H1 (cell line): ENCODE data around the gene KIZ. TPM values are rescaled to one million over a fixed set of nuclear protein-coding genes. Genes with fewer than 3 reads are reported as not detected.

Experiments used
- CTCF ChIA-PET: fragments of 300-600 bp; sonication (Branson Sonifier 250); formaldehyde crosslinking; loops from one replicate; lab custom pipeline; 2021; ENCODE audit not compliant: partially characterized antibody; lab: Charles Lee
- POLR2A ChIA-PET: fragments of 300-600 bp; sonication (Branson Sonifier 250); formaldehyde crosslinking; loops from one replicate; lab custom pipeline; 2021; ENCODE audit warnings: inconsistent platforms; ENCODE audit not compliant: partially characterized antibody; lab: Charles Lee
- DNase-seq, 2 experiments: peaks; one replicate each; pipeline versions ENCODE4 v3.0.0 to v3.0.0-alpha.2; 2010 to 2022; ENCODE audit warnings: low spot score in 2 of 2, low read depth in 1 of 2, mixed read lengths in 1 of 2
- FAIRE-seq: peaks from 2 replicates; lab custom pipeline; 2011; peaks lifted over from hg19 to GRCh38; lab: Jason Lieb, UNC
- H2AFZ ChIP-seq: 2 replicates; pipeline ENCODE4 v1.8.1; 2012; ENCODE audit warnings: low read length, inconsistent platforms
- H2AK5ac ChIP-seq: 2 replicates; pipeline ENCODE4 v1.6.1; 2013; ENCODE audit warnings: low read depth, low read length
- H2BK120ac ChIP-seq: replicated peaks from 2 replicates; pipeline ENCODE3; 2013; ENCODE audit warnings: low read depth, low read length, inconsistent platforms
- H2BK12ac ChIP-seq: 2 replicates; pipeline ENCODE4 v1.6.1; 2013; ENCODE audit warnings: low read depth, low read length
- H2BK15ac ChIP-seq: 2 replicates; pipeline ENCODE4 v1.6.1; 2013; ENCODE audit warnings: low read length
- H2BK20ac ChIP-seq: 2 replicates; pipeline ENCODE4 v1.6.1; 2013; ENCODE audit warnings: low read length
- H2BK5ac ChIP-seq: 2 replicates; pipeline ENCODE4 v1.6.1; 2013; ENCODE audit warnings: low read depth, low read length
- H3K14ac ChIP-seq: 2 replicates; pipeline ENCODE4 v1.6.1; 2013; ENCODE audit warnings: inconsistent platforms; ENCODE audit not compliant: insufficient read length
- H3K18ac ChIP-seq: 2 replicates; pipeline ENCODE4 v1.6.1; 2013; ENCODE audit warnings: low read length; ENCODE audit errors: extremely low read depth
- H3K23ac ChIP-seq: 2 replicates; pipeline ENCODE4 v1.6.1; 2013; ENCODE audit warnings: inconsistent platforms; ENCODE audit not compliant: insufficient read length
- H3K23me2 ChIP-seq: 2 replicates; pipeline ENCODE4 v1.6.1; 2013; ENCODE audit warnings: low read depth, low read length
- H3K27ac ChIP-seq: 2 replicates; pipeline ENCODE4 v1.6.1; 2011; ENCODE audit warnings: low read depth, low read length, inconsistent platforms
- H3K27me3 ChIP-seq, 4 experiments: replicated peaks in 1 of 4; 1 replicate in 1 of 4; 2 replicates in 3 of 4; pipeline versions ENCODE4 v1.6.1 to v1.8.1; 2011 to 2013; ENCODE audit warnings: low read length in 3 of 4, mild to moderate bottlenecking in 3 of 4, inconsistent platforms in 2 of 4, mixed read lengths in 2 of 4, moderate library complexity in 1 of 4; ENCODE audit not compliant: control insufficient read depth in 3 of 4, insufficient read depth in 3 of 4; ENCODE audit errors: extremely low read depth in 1 of 4
- H3K36me3 ChIP-seq, 4 experiments: 2 replicates each; pipeline versions ENCODE4 v1.6.1 to v1.8.1; 2011 to 2013; ENCODE audit warnings: mild to moderate bottlenecking in 4 of 4, low read length in 3 of 4, moderate library complexity in 2 of 4, control low read depth in 1 of 4, inconsistent platforms in 1 of 4; ENCODE audit not compliant: insufficient read depth in 4 of 4, control insufficient read depth in 2 of 4
- H3K4ac ChIP-seq: replicated peaks from 2 replicates; pipeline ENCODE3; 2013; ENCODE audit warnings: low read length, low read depth, mixed read lengths, inconsistent platforms; ENCODE audit not compliant: insufficient read length
- H3K4me1 ChIP-seq, 4 experiments: replicated peaks in 1 of 4; 1 replicate in 1 of 4; 2 replicates in 3 of 4; pipeline versions ENCODE4 v1.6.1 to v1.8.1; 2011 to 2013; ENCODE audit warnings: low read length in 3 of 4, inconsistent platforms in 2 of 4, mixed read lengths in 1 of 4; ENCODE audit not compliant: insufficient read depth in 4 of 4, control insufficient read depth in 3 of 4
- H3K4me2 ChIP-seq, 2 experiments: 2 replicates each; pipeline versions ENCODE4 v1.6.1 to v1.8.1; 2011 to 2013; ENCODE audit warnings: low read depth in 2 of 2, low read length in 2 of 2, control low read depth in 1 of 2, inconsistent platforms in 1 of 2, mild to moderate bottlenecking in 1 of 2; ENCODE audit not compliant: insufficient read depth in 1 of 2
- H3K4me3 ChIP-seq, 4 experiments: fragments of 200-600, 300-600 bp in 1 of 4; sonication (generic), shearing (Covaris generic), sonication (Bioruptor Twin) in 1 of 4; 2 replicates each; pipeline versions ENCODE4 v1.5.1 to v1.8.1; 2011 to 2016; ENCODE audit warnings: low read length in 4 of 4, low read depth in 3 of 4, control low read depth in 2 of 4, inconsistent platforms in 2 of 4, mild to moderate bottlenecking in 2 of 4, mixed read lengths in 1 of 4, moderate library complexity in 1 of 4; ENCODE audit not compliant: insufficient read depth in 2 of 4; ENCODE audit errors: extremely low read depth in 1 of 4
- H3K56ac ChIP-seq: replicated peaks from 2 replicates; pipeline ENCODE3; 2013; ENCODE audit warnings: low read depth, mild to moderate bottlenecking, mixed read lengths, low read length, inconsistent platforms; ENCODE audit not compliant: insufficient read length
- H3K79me1 ChIP-seq: 2 replicates; pipeline ENCODE4 v1.6.1; 2013; ENCODE audit warnings: low read depth, low read length, control low read depth
- H3K79me2 ChIP-seq, 2 experiments: 2 replicates each; pipeline versions ENCODE4 v1.6.1 to v1.8.1; 2012 to 2013; ENCODE audit warnings: low read length in 2 of 2, mild to moderate bottlenecking in 2 of 2, inconsistent platforms in 1 of 2; ENCODE audit not compliant: insufficient read depth in 2 of 2, control insufficient read depth in 1 of 2
- H3K9ac ChIP-seq, 4 experiments: replicated peaks in 1 of 4; 1 replicate in 1 of 4; 2 replicates in 3 of 4; pipeline versions ENCODE4 v1.6.1 to v1.8.1; 2011 to 2013; ENCODE audit warnings: low read depth in 3 of 4, low read length in 3 of 4, control low read depth in 2 of 4, mild to moderate bottlenecking in 2 of 4, moderate library complexity in 2 of 4, inconsistent platforms in 1 of 4; ENCODE audit errors: extremely low read depth in 1 of 4
- H3K9me3 ChIP-seq, 2 experiments: 2 replicates each; pipeline versions ENCODE4 v1.6.1 to v1.8.1; 2012 to 2013; ENCODE audit warnings: mild to moderate bottlenecking in 2 of 2, moderate library complexity in 2 of 2, control low read depth in 1 of 2, inconsistent platforms in 1 of 2, low read depth in 1 of 2, low read length in 1 of 2, mixed read lengths in 1 of 2; ENCODE audit not compliant: insufficient read depth in 2 of 2
- H4K20me1 ChIP-seq, 2 experiments: replicated peaks in 1 of 2; 2 replicates each; pipeline versions ENCODE3 to v1.8.1; 2011 to 2013; ENCODE audit warnings: inconsistent platforms in 2 of 2, low read length in 2 of 2, mild to moderate bottlenecking in 1 of 2; ENCODE audit not compliant: insufficient read depth in 2 of 2, control insufficient read depth in 1 of 2
- H4K5ac ChIP-seq: 2 replicates; pipeline ENCODE4 v1.6.1; 2013; ENCODE audit warnings: low read length, low read depth, mixed read lengths, inconsistent platforms; ENCODE audit not compliant: insufficient read length
- H4K8ac ChIP-seq: 2 replicates; pipeline ENCODE4 v1.8.0; 2013; ENCODE audit warnings: mild to moderate bottlenecking, moderate library complexity, low read length, inconsistent platforms; ENCODE audit not compliant: insufficient read depth; ENCODE audit errors: extremely low read depth
- H4K91ac ChIP-seq: replicated peaks from 2 replicates; pipeline ENCODE3; 2013; ENCODE audit warnings: low read length, mixed read lengths, inconsistent platforms; ENCODE audit not compliant: insufficient read length
- BRCA1 ChIP-seq: IDR thresholded peaks from 2 replicates; pipeline ENCODE4 v1.6.1; 2012; ENCODE audit warnings: low read depth, low read length, improper control_type of control experiment
- CTBP2 ChIP-seq: IDR thresholded peaks from 2 replicates; pipeline ENCODE4 v1.7.0; 2011; ENCODE audit warnings: borderline replicate concordance, mild to moderate bottlenecking, moderate library complexity, mixed read lengths, low read length; ENCODE audit not compliant: insufficient read depth, insufficient read length
- CTCF ChIP-seq, 3 experiments: IDR thresholded peaks; 1 replicate in 2 of 3; 2 replicates in 1 of 3; pipeline versions ENCODE4 v1.5.1 to v1.6.1; 2011; ENCODE audit warnings: low read length in 3 of 3, mild to moderate bottlenecking in 3 of 3, inconsistent platforms in 2 of 3, low read depth in 1 of 3, moderate library complexity in 1 of 3; ENCODE audit not compliant: insufficient read depth in 1 of 3; ENCODE audit errors: control extremely low read depth in 1 of 3
- E2F6 ChIP-seq: IDR thresholded peaks from 2 replicates; pipeline ENCODE4 v1.6.1; 2012; ENCODE audit warnings: inconsistent platforms
- EGR1 ChIP-seq: IDR thresholded peaks from 2 replicates; pipeline ENCODE4 v1.6.1; 2011; ENCODE audit warnings: low read depth, low read length, borderline replicate concordance
- EZH2 ChIP-seq: fragments of 200-600 bp; sonication (generic); IDR thresholded peaks from 2 replicates; pipeline ENCODE4 v1.7.1; 2012; ENCODE audit warnings: low read depth, mild to moderate bottlenecking, moderate library complexity, low read length, inconsistent platforms; ENCODE audit not compliant: severe bottlenecking
- KDM1A ChIP-seq: fragments of 200-600, 300-600 bp; sonication (generic); IDR thresholded peaks from 2 replicates; pipeline ENCODE4 v1.7.1; 2016; ENCODE audit warnings: mild to moderate bottlenecking, low read length, borderline replicate concordance
- SIRT6 ChIP-seq: IDR thresholded peaks from one replicate; pipeline ENCODE4 v1.7.1; 2012; ENCODE audit warnings: low read length, inconsistent platforms
- SIX5 ChIP-seq: IDR thresholded peaks from 2 replicates; pipeline ENCODE4 v1.6.1; 2011; ENCODE audit warnings: mild to moderate bottlenecking, low read depth, low read length
- SP2 ChIP-seq: IDR thresholded peaks from 2 replicates; pipeline ENCODE4 v1.6.1; 2012; ENCODE audit warnings: mild to moderate bottlenecking, low read length, inconsistent platforms
- WGBS, 2 experiments: shearing (Covaris generic) in 1 of 2; methylation state at CpG; one replicate each; pipeline versions ENCODE4 v1.1.6 to v1.1.7; 2013 to 2015; ENCODE audit warnings: low lambda C conversion rate in 2 of 2, mixed read lengths in 2 of 2, inconsistent platforms in 1 of 2, low coverage in 1 of 2, missing lambda C conversion rate in 1 of 2; ENCODE audit not compliant: insufficient replicate concordance in 2 of 2, insufficient coverage in 1 of 2, insufficient read length in 1 of 2; ENCODE audit errors: extremely low coverage in 1 of 2, missing lambda C conversion rate in 1 of 2; 5-methylcytosine and 5-hydroxymethylcytosine counted together
- polyA plus RNA-seq, 7 experiments: library from polyadenylated mRNA; depleted of rRNA in 3 of 7; stranded (reverse) in 5 of 7; unstranded in 2 of 7; fragments of >200 nt in 5 of 7; fragments of 200-250 nt in 2 of 7; gene quantifications; 1 replicate in 5 of 7; 2 replicates in 1 of 7; 4 replicates in 1 of 7; pipeline versions ENCODE4 v1.2.1 to v1.2.3, GENCODE V29; 2011 to 2013; ENCODE audit warnings: missing spikeins in 2 of 7, mixed read lengths in 2 of 7
- total RNA-seq: library from RNA; stranded (reverse); fragmentation: NEBNext Ultra II Directional; extraction: Animal tissue kit (Norgen Biotek cat#: 25700); gene quantifications from 2 replicates; pipeline ENCODE4 v1.2.1, GENCODE V29; 2021

The KIZ gene
- total and polyA plus RNA-seq, 2 of the 8 experiments (the other 6 are each of a cell fraction or from before 2014, with no cell fraction given), result 13.0 to 51.7 TPM

GRCh38 chr20:21229163-21229562 is 103.3 kb downstream of the KIZ start:
- no peak for DNase-seq
- CTCF ChIA-PET, result interaction anchor here (1.6 kb wide), 1 partner anchor 369 kb away, joined by 6 read pairs; no protein-coding TSS in a partner anchor
- TF ChIP-seq SIX5, result no peak
- TF ChIP-seq SP2, result no peak
- TF ChIP-seq EZH2, result no peak
- TF ChIP-seq CTCF (IDR thresholded peaks at IDR 0.05; ENCODE audit: control extremely low read depth in 1 of 3, insufficient read depth in 1 of 3, low read depth in 1 of 3, low read length in 3 of 3), result no peak
- no peak for TF ChIP-seq EGR1
- no peak for TF ChIP-seq KDM1A
- no peak for TF ChIP-seq SIRT6
- no peak for TF ChIP-seq CTBP2
- no peak for TF ChIP-seq BRCA1
- no peak for TF ChIP-seq E2F6

More at GRCh38 chr20:21229163-21229562, 103.3 kb downstream of the KIZ start:
- Histone ChIP-seq H2BK5ac (no peak overlapping the region), H2BK15ac (no peak overlapping the region), H3K9me3 (no peaks in the 10 kb centered on the region), H4K8ac (no peak overlapping the region), H2AK5ac (no peak overlapping the region), H2BK12ac (no peak overlapping the region), H3K56ac (no peak overlapping the region), H4K5ac (no peak overlapping the region), H3K4me1 (peaks cover 0 to 13% (median 1%) of the 10 kb centered on the region in 4 experiments; a peak in 2 of 7 replicates), H3K18ac (no peak overlapping the region), H3K9ac (no peak overlapping the region), H3K27ac (no peak overlapping the region), H3K79me1 (no peaks in the 10 kb centered on the region), H3K36me3 (peaks cover 0 to 20% (median 9%) of the 10 kb centered on the region in 4 experiments; a peak in 4 of 8 replicates), H3K4me2 (no peak overlapping the region), H4K91ac (no peak overlapping the region), H3K14ac (no peak overlapping the region), H3K4ac (no peak overlapping the region), H3K23me2 (no peaks in the 10 kb centered on the region), H2BK20ac (no peak overlapping the region), H4K20me1 (no peaks in the 10 kb centered on the region), H3K4me3 (no peak overlapping the region), H2BK120ac (no peak overlapping the region), H2AFZ (no peak overlapping the region), H3K23ac (no peak overlapping the region), H3K79me2 (no peaks in the 10 kb centered on the region), H3K27me3 (no peaks in the 10 kb centered on the region)
- no peak for FAIRE-seq
- WGBS, 2 experiments, result 96% methylated on average over 2 of the region's 2 CpGs; no CpG with 5 or more reads in 1 of the 2 experiments
- POLR2A ChIA-PET, result interaction anchor here (1.3 kb wide), 1 partner anchor 74 kb away, joined by 3 read pairs; the partner anchor contains the start of gene XRN2
